Measurements from ENCODE around the gene NLGN1. TPM values are rescaled to one million over a fixed set of nuclear protein-coding genes. Genes with fewer than 3 reads are reported as not detected.

The NLGN1 gene
- total RNA-seq, 4 donors from 2014 or later: 21.6 to 50.7 (median 30.4) TPM

DNA sequence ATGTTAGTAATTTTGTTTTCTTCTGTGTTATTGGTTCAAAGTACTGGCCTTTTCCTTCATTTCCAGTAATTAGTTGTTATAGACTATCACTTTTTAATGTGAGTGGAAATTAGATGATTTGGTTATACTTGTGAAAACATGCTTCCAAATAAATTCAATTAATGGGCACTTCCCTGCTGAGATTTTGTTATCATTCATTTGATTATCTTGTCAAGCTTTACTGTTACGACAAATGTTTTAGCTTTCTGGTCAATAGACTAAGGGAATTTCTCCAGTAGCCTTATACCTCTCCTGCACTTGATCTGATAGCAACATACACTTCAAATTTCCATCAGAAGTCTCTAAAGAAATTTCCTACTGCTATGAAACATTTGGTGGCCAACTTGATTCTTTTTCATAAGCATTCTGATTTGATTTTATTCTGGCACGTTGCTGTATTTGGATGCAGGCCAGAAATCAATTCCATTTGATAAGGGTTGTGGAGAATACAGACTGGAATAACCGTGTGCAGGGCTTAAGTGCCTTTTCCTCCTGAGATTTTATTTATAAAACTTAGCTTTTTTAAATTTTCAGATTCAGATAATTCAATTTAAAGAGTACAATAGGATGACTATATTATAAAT lies 887.8 kb downstream of the NLGN1 start:
- Histone ChIP-seq H3K4me3 (no peak overlapping the region), H3K27ac (no peak overlapping the region), H3K9me3 (no peaks in the 10 kb centered on the region), H3K27me3 (no peaks in the 10 kb centered on the region), H3K36me3 (no peaks in the 10 kb centered on the region), H3K4me1 (no peaks in the 10 kb centered on the region)
- TF ChIP-seq, protein P1, sequence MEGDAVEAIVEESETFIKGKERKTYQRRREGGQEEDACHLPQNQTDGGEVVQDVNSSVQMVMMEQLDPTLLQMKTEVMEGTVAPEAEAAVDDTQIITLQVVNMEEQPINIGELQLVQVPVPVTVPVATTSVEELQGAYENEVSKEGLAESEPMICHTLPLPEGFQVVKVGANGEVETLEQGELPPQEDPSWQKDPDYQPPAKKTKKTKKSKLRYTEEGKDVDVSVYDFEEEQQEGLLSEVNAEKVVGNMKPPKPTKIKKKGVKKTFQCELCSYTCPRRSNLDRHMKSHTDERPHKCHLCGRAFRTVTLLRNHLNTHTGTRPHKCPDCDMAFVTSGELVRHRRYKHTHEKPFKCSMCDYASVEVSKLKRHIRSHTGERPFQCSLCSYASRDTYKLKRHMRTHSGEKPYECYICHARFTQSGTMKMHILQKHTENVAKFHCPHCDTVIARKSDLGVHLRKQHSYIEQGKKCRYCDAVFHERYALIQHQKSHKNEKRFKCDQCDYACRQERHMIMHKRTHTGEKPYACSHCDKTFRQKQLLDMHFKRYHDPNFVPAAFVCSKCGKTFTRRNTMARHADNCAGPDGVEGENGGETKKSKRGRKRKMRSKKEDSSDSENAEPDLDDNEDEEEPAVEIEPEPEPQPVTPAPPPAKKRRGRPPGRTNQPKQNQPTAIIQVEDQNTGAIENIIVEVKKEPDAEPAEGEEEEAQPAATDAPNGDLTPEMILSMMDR (IDR thresholded peaks at IDR 0.05): no peak
- TF ChIP-seq EP300 (IDR thresholded peaks at IDR 0.05) (no peak), POLR2A (IDR thresholded peaks at IDR 0.05) (no peak)
- WGBS, 2 donors: 50 to 52% methylated on average over 3 of the region's 3 CpGs
- no peak for DNase-seq (ENCODE audit: low spot score in 2 of 2)

DNA sequence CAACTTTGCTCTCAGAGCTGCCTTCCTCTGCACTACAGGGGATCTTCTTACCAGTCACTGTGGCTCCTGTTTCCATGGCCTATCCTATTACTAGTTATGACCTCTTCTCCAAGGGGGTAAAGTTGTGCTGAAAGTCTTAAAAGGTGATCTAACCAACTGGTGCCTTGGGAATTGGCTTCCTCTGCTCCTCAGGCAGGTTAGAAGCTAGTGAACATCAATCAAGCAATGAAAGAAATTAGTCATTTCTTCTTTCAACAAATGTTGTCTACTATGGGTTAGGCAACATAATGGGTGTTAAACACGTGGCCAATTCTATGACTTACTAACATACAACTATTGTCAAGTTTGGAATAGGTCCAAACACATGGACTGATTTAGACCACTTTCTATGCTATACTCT lies 890.2 kb downstream of the NLGN1 start:
- WGBS, 2 donors: 67 to 68% methylated on average over 1 of the region's 1 CpG
- no peaks in the 10 kb centered on the region for H3K36me3 ChIP-seq
- TF ChIP-seq EP300 (IDR thresholded peaks at IDR 0.05) (no peak), POLR2A (IDR thresholded peaks at IDR 0.05) (no peak)
- TF ChIP-seq, protein P1 (IDR thresholded peaks at IDR 0.05): no peak
- H3K27ac ChIP-seq: no peak overlapping the region
- no peak overlapping the region for H3K4me3 ChIP-seq
- DNase-seq (ENCODE audit: low spot score in 2 of 2): no peak
- H3K9me3 ChIP-seq: no peaks in the 10 kb centered on the region
- no peaks in the 10 kb centered on the region for H3K27me3 ChIP-seq
- H3K4me1 ChIP-seq: no peaks in the 10 kb centered on the region

DNA sequence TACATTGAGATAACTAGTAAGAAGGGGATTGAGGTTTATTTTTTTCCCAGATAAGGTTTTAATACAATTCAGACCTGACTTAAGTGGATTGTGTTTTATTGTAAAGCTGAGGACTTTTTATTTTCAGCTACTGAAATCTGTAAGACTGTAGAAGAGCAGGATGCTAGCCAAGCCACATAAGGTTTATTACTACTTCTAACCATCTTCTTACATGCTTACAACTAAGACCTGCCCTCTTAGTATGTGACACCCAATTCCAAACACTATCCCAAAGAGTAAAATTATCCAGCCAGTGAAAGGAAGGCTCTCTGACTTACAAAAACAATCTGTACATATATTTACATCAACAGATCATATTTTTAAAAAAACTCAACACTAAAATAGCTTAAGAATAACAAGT lies 897.1 kb downstream of the NLGN1 start:
- no peak overlapping the region for H3K27ac ChIP-seq
- no peak overlapping the region for H3K4me3 ChIP-seq
- TF ChIP-seq POLR2A (IDR thresholded peaks at IDR 0.05) (no peak), EP300 (IDR thresholded peaks at IDR 0.05) (no peak)
- TF ChIP-seq, protein P1 (IDR thresholded peaks at IDR 0.05): no peak
- H3K9me3 ChIP-seq: no peaks in the 10 kb centered on the region
- DNase-seq (ENCODE audit: low spot score in 2 of 2): no peak
- no peaks in the 10 kb centered on the region for H3K27me3 ChIP-seq
- no peaks in the 10 kb centered on the region for H3K36me3 ChIP-seq
- no peaks in the 10 kb centered on the region for H3K4me1 ChIP-seq

DNA sequence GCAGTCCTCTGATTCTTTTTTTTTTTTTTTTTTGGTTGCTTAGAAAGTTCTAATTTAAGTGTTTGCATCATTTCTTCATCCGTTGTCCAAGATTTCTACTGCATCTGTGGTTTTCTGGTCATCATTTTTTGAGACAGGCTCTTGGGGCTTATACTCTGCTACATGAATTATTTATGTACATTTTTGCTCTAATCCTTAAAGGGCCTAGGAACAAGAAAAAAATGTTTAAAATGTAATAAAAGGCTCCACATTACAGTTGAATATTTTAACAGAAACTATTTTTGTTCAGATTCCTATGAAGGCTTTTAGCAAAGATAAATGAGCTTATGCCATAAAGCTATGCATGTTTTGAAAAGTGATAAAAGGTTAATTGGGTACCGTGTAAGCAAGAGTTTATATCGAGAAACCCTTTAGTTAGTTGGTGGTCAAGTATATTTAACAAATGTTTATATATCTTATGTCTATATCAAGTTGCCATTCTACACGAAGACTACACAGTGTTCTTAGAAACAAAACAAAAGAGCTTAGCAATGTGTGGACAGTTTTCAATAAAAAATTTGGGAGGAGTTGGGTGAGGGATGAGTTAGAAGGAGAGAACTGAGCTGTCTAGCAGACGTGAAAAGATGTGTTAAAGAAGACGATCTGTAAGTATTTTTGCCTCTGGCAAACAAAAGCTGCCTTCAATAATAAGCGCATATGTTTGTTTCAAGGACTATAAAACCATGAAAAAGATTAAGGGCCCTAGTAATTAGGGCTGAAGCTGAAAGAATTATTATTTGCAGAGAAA lies 898.0 kb downstream of the NLGN1 start:
- no peak overlapping the region for H3K27ac ChIP-seq
- TF ChIP-seq EP300 (IDR thresholded peaks at IDR 0.05) (no peak), POLR2A (IDR thresholded peaks at IDR 0.05) (no peak)
- TF ChIP-seq, protein P1 (IDR thresholded peaks at IDR 0.05): no peak
- H3K9me3 ChIP-seq: no peaks in the 10 kb centered on the region
- no peak overlapping the region for H3K4me3 ChIP-seq
- WGBS, 2 donors: 50 to 51% methylated on average over 7 of the region's 7 CpGs
- no peaks in the 10 kb centered on the region for H3K4me1 ChIP-seq
- DNase-seq (ENCODE audit: low spot score in 2 of 2): no peak
- H3K27me3 ChIP-seq: no peaks in the 10 kb centered on the region
- H3K36me3 ChIP-seq: no peaks in the 10 kb centered on the region

DNA sequence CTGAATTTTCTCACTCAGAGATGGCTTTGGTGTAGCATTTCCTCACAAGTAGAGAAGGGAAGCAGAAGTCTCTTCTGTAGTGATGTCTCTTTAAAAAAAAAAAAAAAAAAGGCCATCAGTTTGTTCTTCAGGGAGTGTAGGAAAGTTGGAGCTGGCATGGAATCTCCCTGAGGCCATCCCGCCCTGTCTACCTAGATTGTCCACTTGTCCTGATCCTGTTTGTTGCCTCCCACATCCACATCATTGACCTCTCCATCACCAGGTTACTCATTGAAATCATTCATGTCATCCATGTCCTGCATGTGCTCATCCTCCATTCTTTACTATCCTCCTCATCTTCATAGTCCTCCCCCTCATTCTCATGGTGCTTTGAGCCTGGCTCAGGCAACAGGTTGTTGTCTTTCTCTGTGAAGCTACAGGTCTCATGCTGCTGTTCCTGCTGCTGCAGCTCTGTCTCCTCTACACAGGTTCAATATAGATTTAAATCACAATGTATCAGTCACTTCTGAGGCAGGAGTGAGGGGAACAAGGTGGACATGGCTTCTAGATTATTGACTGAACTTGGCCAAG lies 905.3 kb downstream of the NLGN1 start:
- WGBS, 2 donors: 89 to 96% methylated on average over 1 of the region's 1 CpG
- no peaks in the 10 kb centered on the region for H3K9me3 ChIP-seq
- H3K4me3 ChIP-seq: no peak overlapping the region
- H3K27ac ChIP-seq: no peak overlapping the region
- H3K36me3 ChIP-seq: no peaks in the 10 kb centered on the region
- H3K27me3 ChIP-seq: no peaks in the 10 kb centered on the region
- DNase-seq (ENCODE audit: low spot score in 2 of 2): no peak
- H3K4me1 ChIP-seq: no peaks in the 10 kb centered on the region
- no peak for TF ChIP-seq EP300 (IDR thresholded peaks at IDR 0.05)
- TF ChIP-seq, protein P1 (IDR thresholded peaks at IDR 0.05): no peak
- TF ChIP-seq POLR2A (IDR thresholded peaks at IDR 0.05): no peak
